ENCODE results near the gene ABCG4. TPM values are rescaled to one million over a fixed set of nuclear protein-coding genes. Genes with fewer than 3 reads are reported as not detected.
"Not testable (repeated sequence)": the region's sequence is repeated elsewhere in the genome, so short reads cannot be mapped to it uniquely, and the experiment has no call there.

The ABCG4 gene
- total and polyA plus RNA-seq, 3 donors from 2014 or later: 3.9 to 11.2 (median 5.4) TPM

- no peaks in the 10 kb centered on the region for H3K36me3 ChIP-seq (ENCODE audit: low read depth, missing control alignments)
- intact Hi-C loops (cut with DNase I; ENCODE audit: low total_unique reads): no loop called here
- WGBS, 2 donors: 93 to 96% methylated on average over 6 of the region's 6 CpGs
Observed at GRCh38 chr11:119179342-119179741, 30.5 kb downstream of the ABCG4 start.

GRCh38 chr11:119179983-119180382, 31.1 kb downstream of the ABCG4 start:
- H3K27me3 ChIP-seq: no peaks in the 10 kb centered on the region
- no peaks in the 10 kb centered on the region for H3K4me1 ChIP-seq
- no peak overlapping the region for H3K27ac ChIP-seq
- intact Hi-C loops (cut with DNase I; ENCODE audit: low total_unique reads): loop anchor here (10.0 kb wide), 1 partner anchor 85 kb away; a partner anchor contains a TSS
- H3K4me3 ChIP-seq: no peak overlapping the region
- no peaks in the 10 kb centered on the region for H3K9me3 ChIP-seq
- 90 to 96% methylated on average over 10 of the region's 10 CpGs for WGBS, 2 donors
- no peaks in the 10 kb centered on the region for H3K36me3 ChIP-seq (ENCODE audit: low read depth, missing control alignments)
- TF ChIP-seq POLR2A (IDR thresholded peaks at IDR 0.05) (no peak), CTCF (IDR thresholded peaks at IDR 0.05) (no peak)
- no peak for DNase-seq

More at GRCh38 chr11:119179342-119179741, 30.5 kb downstream of the ABCG4 start:
- Histone ChIP-seq H3K4me3 (no peak overlapping the region), H3K4me1 (no peaks in the 10 kb centered on the region), H3K27me3 (no peaks in the 10 kb centered on the region), H3K27ac (no peak overlapping the region), H3K9me3 (no peaks in the 10 kb centered on the region)
- no peak for DNase-seq
- TF ChIP-seq CTCF (IDR thresholded peaks at IDR 0.05): no peak
- no peak for TF ChIP-seq POLR2A (IDR thresholded peaks at IDR 0.05)

GRCh38 chr11:119180729-119181676, 32.2 kb downstream of the ABCG4 start:
- Histone ChIP-seq H3K27ac (no peak overlapping the region), H3K9me3 (no peaks in the 10 kb centered on the region), H3K4me3 (no peak overlapping the region), H3K27me3 (no peaks in the 10 kb centered on the region), H3K36me3 (ENCODE audit: low read depth, missing control alignments) (no peaks in the 10 kb centered on the region), H3K4me1 (no peaks in the 10 kb centered on the region)
- no peak for DNase-seq
- WGBS, 2 donors: 86 to 88% methylated on average over 3 to 6 of the region's 6 CpGs
- intact Hi-C loops (cut with DNase I; ENCODE audit: low total_unique reads): loop anchor here (10.0 kb wide), 1 partner anchor 86 kb away; a partner anchor contains a TSS
- TF ChIP-seq POLR2A (IDR thresholded peaks at IDR 0.05) (no peak), CTCF (IDR thresholded peaks at IDR 0.05) (no peak)

GRCh38 chr11:119181677-119182412, 33.0 kb downstream of the ABCG4 start:
- intact Hi-C loops (cut with DNase I; ENCODE audit: low total_unique reads): loop anchor here (10.0 kb wide), 1 partner anchor 87 kb away; a partner anchor contains a TSS
- no peak overlapping the region for H3K27ac ChIP-seq
- no peaks in the 10 kb centered on the region for H3K36me3 ChIP-seq (ENCODE audit: low read depth, missing control alignments)
- H3K4me1 ChIP-seq: no peaks in the 10 kb centered on the region
- DNase-seq: no peak
- no peaks in the 10 kb centered on the region for H3K9me3 ChIP-seq
- H3K27me3 ChIP-seq: no peaks in the 10 kb centered on the region
- WGBS, 2 donors: 77 to 90% methylated on average over 14 to 17 of the region's 17 CpGs
- TF ChIP-seq CTCF (IDR thresholded peaks at IDR 0.05): no peak
- TF ChIP-seq POLR2A (IDR thresholded peaks at IDR 0.05): no peak
- no peak overlapping the region for H3K4me3 ChIP-seq

- not testable (repeated sequence) for H3K9me3 ChIP-seq; H3K27ac ChIP-seq; H3K4me3 ChIP-seq; H3K27me3 ChIP-seq; DNase-seq; H3K4me1 ChIP-seq; H3K36me3 ChIP-seq (ENCODE audit: low read depth, missing control alignments)
- WGBS, 2 donors: 78 to 83% methylated on average over 9 of the region's 9 CpGs
- intact Hi-C loops (cut with DNase I; ENCODE audit: low total_unique reads): loop anchor here (10.0 kb wide), 1 partner anchor 90 kb away; a partner anchor contains a TSS
Observed at GRCh38 chr11:119184399-119184798, 35.5 kb downstream of the ABCG4 start.
